Endothelial cell of umbilical vein (primary cell): ENCODE measurements around the gene RRP36. TPM values are rescaled to one million over a fixed set of nuclear protein-coding genes. Genes with fewer than 3 reads are reported as not detected.
A peak's percentile ranks its signal among the peaks of the same experiment; 100 is the strongest.

Source experiments
- BruUV-seq: library from RNA; stranded (reverse); fragments of 400-500 nt; replicated peaks from 2 replicates; lab custom pipeline; 2021; lab: Mats Ljungman, UMichigan
- CTCF ChIA-PET: fragments of 300-600, 350-600 bp; sonication (Branson Sonifier 250); formaldehyde crosslinking; loops from one replicate; lab custom pipeline; 2021; ENCODE audit warnings: antibody characterized with exemption, inconsistent platforms; lab: Charles Lee
- POLR2A ChIA-PET: fragments of 300-600, 350-600 bp; sonication (Branson Sonifier 250); formaldehyde crosslinking; loops from one replicate; lab custom pipeline; 2021; ENCODE audit warnings: antibody characterized with exemption, inconsistent platforms; lab: Charles Lee
- DNase-seq: peaks from one replicate; pipeline ENCODE4 v3.0.0-alpha.2; 2011; ENCODE audit warnings: low read depth, low spot score
- FAIRE-seq: peaks from 2 replicates; lab custom pipeline; 2011; peaks lifted over from hg19 to GRCh38; lab: Jason Lieb, UNC
- H2AFZ ChIP-seq: 2 replicates; pipeline ENCODE4 v1.6.0; 2012; ENCODE audit warnings: low read depth, low read length, control low read depth, inconsistent platforms
- H3K27ac ChIP-seq: 2 replicates; pipeline ENCODE4 v1.5.1; 2011; ENCODE audit warnings: low read depth, mild to moderate bottlenecking, control low read depth, low read length, moderate library complexity; ENCODE audit not compliant: insufficient read depth
- H3K27me3 ChIP-seq, 2 experiments: 2 replicates each; pipeline versions ENCODE4 v1.6.0 to v1.6.1; 2011; ENCODE audit warnings: low read length in 2 of 2, mixed read lengths in 1 of 2; ENCODE audit not compliant: control insufficient read depth in 2 of 2, insufficient read depth in 2 of 2
- H3K36me3 ChIP-seq, 2 experiments: 2 replicates in 1 of 2; 3 replicates in 1 of 2; pipeline ENCODE4 v1.5.1; 2011; ENCODE audit warnings: low read length in 2 of 2, mild to moderate bottlenecking in 1 of 2, moderate library complexity in 1 of 2; ENCODE audit not compliant: control insufficient read depth in 2 of 2, insufficient read depth in 2 of 2; ENCODE audit errors: extremely low read depth in 1 of 2
- H3K4me1 ChIP-seq: 3 replicates; pipeline ENCODE4 v1.5.1; 2011; ENCODE audit warnings: mild to moderate bottlenecking, low read length; ENCODE audit not compliant: control insufficient read depth, insufficient read depth; ENCODE audit errors: extremely low read depth
- H3K4me2 ChIP-seq: 2 replicates; pipeline ENCODE4 v1.6.1; 2011; ENCODE audit warnings: low read length, control low read depth, mixed read lengths; ENCODE audit not compliant: insufficient read depth
- H3K4me3 ChIP-seq, 3 experiments: fragments of 200-600 bp in 1 of 3; sonication (generic), shearing (Covaris generic) in 1 of 3; replicated peaks in 1 of 3; 2 replicates each; pipeline ENCODE4 v1.5.1; 2011 to 2016; ENCODE audit warnings: control low read depth in 3 of 3, low read length in 3 of 3, mild to moderate bottlenecking in 2 of 3, inconsistent platforms in 1 of 3, low read depth in 1 of 3, moderate library complexity in 1 of 3; ENCODE audit not compliant: insufficient read depth in 1 of 3
- H3K79me2 ChIP-seq: 2 replicates; pipeline ENCODE4 v1.6.0; 2012; ENCODE audit warnings: low read length, inconsistent platforms; ENCODE audit not compliant: control insufficient read depth, insufficient read depth
- H3K9ac ChIP-seq: replicated peaks from 2 replicates; pipeline ENCODE3; 2011; ENCODE audit warnings: low read length, control low read depth; ENCODE audit not compliant: insufficient read depth; ENCODE audit errors: extremely low read depth
- H3K9me1 ChIP-seq: replicated peaks from 3 replicates; pipeline ENCODE4 v1.6.0; 2011; ENCODE audit warnings: mild to moderate bottlenecking, low read length; ENCODE audit not compliant: control insufficient read depth, insufficient read depth; ENCODE audit errors: extremely low read depth
- H3K9me3 ChIP-seq: replicated peaks from 2 replicates; pipeline ENCODE4 v1.5.1; 2012; ENCODE audit warnings: low read length, inconsistent platforms; ENCODE audit not compliant: control insufficient read depth, insufficient read depth
- H4K20me1 ChIP-seq: replicated peaks from 2 replicates; pipeline ENCODE3; 2011; ENCODE audit warnings: mild to moderate bottlenecking, low read length; ENCODE audit not compliant: control insufficient read depth, insufficient read depth; ENCODE audit errors: extremely low read depth
- CTCF ChIP-seq, 2 donors: IDR thresholded peaks; 1 replicate in 1 of 2; 2 replicates in 1 of 2; pipeline ENCODE4 v1.5.1; 2011; ENCODE audit warnings: low read length in 2 of 2, mild to moderate bottlenecking in 2 of 2, moderate library complexity in 2 of 2, control low read depth in 1 of 2, inconsistent platforms in 1 of 2, low read depth in 1 of 2; ENCODE audit not compliant: insufficient read depth in 1 of 2; ENCODE audit errors: extremely low read depth in 1 of 2
- EZH2 ChIP-seq: IDR thresholded peaks from 2 replicates; pipeline ENCODE4 v1.6.1; 2012; ENCODE audit warnings: borderline replicate concordance, low read depth, mild to moderate bottlenecking, moderate library complexity, low read length, inconsistent platforms; ENCODE audit not compliant: severe bottlenecking
- FOS ChIP-seq: IDR thresholded peaks from 2 replicates; pipeline ENCODE4 v1.6.1; 2011; ENCODE audit warnings: mild to moderate bottlenecking, low read length, moderate library complexity, borderline replicate concordance; ENCODE audit not compliant: insufficient read depth
- GATA2 ChIP-seq: IDR thresholded peaks from 2 replicates; pipeline ENCODE4 v1.7.0; 2011; ENCODE audit warnings: low read depth, mild to moderate bottlenecking, moderate library complexity, mixed read lengths, low read length; ENCODE audit not compliant: insufficient read length, insufficient read depth
- JUN ChIP-seq: IDR thresholded peaks from 2 replicates; pipeline ENCODE4 v1.6.1; 2011; ENCODE audit warnings: borderline replicate concordance, low read depth; ENCODE audit not compliant: insufficient read length, insufficient read depth
- MAX ChIP-seq: IDR thresholded peaks from 2 replicates; pipeline ENCODE4 v1.6.1; 2011; ENCODE audit not compliant: insufficient read depth, insufficient read length
- MYC ChIP-seq: IDR thresholded peaks from one replicate; pipeline ENCODE4 v1.6.1; 2011; ENCODE audit warnings: mild to moderate bottlenecking, low read depth, low read length
- POLR2A ChIP-seq: IDR thresholded peaks from 2 replicates; pipeline ENCODE4 v1.6.1; 2012; ENCODE audit warnings: low read depth, mild to moderate bottlenecking, control low read depth, low read length
- POLR2AphosphoS5 ChIP-seq: IDR thresholded peaks from 2 replicates; pipeline ENCODE4 v1.6.1; 2012; ENCODE audit warnings: low read depth, mild to moderate bottlenecking, control low read depth, low read length, moderate library complexity; ENCODE audit not compliant: insufficient read depth
- dilution Hi-C: fragments of 300-500 bp; cut with MboI; formaldehyde crosslinking; loops from one replicate; pipeline ENCODE4 v1.15.0; 2019; ENCODE audit warnings: low sequenced_read_pairs; ENCODE audit not compliant: extremely low pct_ligation_motif_present
- intact Hi-C: fragments of 100-400 bp; cut with micrococcal nuclease; formaldehyde crosslinking; loops from one replicate; pipeline ENCODE4 v1.10.0; 2022
- polyA plus RNA-seq, 4 experiments: library from polyadenylated mRNA; depleted of rRNA in 3 of 4; stranded (reverse) in 3 of 4; unstranded in 1 of 4; fragments of >200 nt; gene quantifications; 2 replicates each; pipeline versions ENCODE4 v1.2.1 to v1.2.3, GENCODE V29; 2011 to 2012; ENCODE audit warnings: missing spikeins in 1 of 4
- total RNA-seq: library from RNA; stranded (reverse); gene quantifications from 2 replicates; pipeline ENCODE4 v1.2.3, GENCODE V29; 2021

RRP36 gene
- total and polyA plus RNA-seq, 2 donors (not counting 3 experiments of a cell fraction or from before 2014, with no cell fraction given), result 40.2 to 103 TPM

DNA sequence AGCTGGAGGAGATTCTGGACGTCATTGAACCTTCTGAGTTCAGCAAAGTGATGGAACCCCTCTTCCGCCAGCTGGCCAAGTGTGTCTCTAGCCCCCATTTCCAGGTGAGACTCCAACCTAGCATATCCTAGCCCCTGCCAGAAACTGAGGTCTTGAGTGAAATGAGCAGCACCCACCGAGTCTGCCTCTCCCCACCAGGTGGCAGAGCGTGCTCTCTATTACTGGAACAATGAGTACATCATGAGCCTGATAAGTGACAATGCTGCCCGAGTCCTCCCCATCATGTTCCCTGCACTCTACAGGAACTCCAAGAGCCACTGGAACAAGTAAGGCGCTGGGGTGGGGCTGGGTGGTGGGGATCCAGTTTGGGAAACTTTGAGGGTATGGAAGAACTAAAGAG is 12.3 kb upstream of the RRP36 start:
- no peaks in the 10 kb centered on the region for H3K9me1 ChIP-seq
- H3K36me3 ChIP-seq, result peaks cover 16 to 33% of the 10 kb centered on the region in 2 experiments
- BruUV-seq, result no TSS peak
- intact Hi-C loops, result loop anchor here (1.0 to 5.0 kb wide), 3 partner anchors 108 to 134 kb away; no protein-coding TSS in a partner anchor
- H3K9me3 ChIP-seq, result no peaks in the 10 kb centered on the region
- no peak for TF ChIP-seq FOS
- peak; percentile 49 to 60 for TF ChIP-seq CTCF (IDR thresholded peaks at IDR 0.05; ENCODE audit: extremely low read depth in 1 of 2, insufficient read depth in 1 of 2, low read depth in 1 of 2, low read length in 2 of 2)
- no peak overlapping the region for H3K4me2 ChIP-seq
- H3K79me2 ChIP-seq, result peaks cover 8% of the 10 kb centered on the region
- H3K27ac ChIP-seq, result no peak overlapping the region
- H2AFZ ChIP-seq, result no peak overlapping the region
- H3K27me3 ChIP-seq, result no peaks in the 10 kb centered on the region
- peaks cover 12% of the 10 kb centered on the region for H3K4me1 ChIP-seq
- DNase-seq (peak; percentile 49), FAIRE-seq (peak; percentile 56)
- H3K4me3 ChIP-seq, result no peak overlapping the region
- POLR2A ChIA-PET, result no interaction called here
- no peak overlapping the region for H3K9ac ChIP-seq
- CTCF ChIA-PET, result interaction anchor here (0.8 to 8.7 kb wide), 3 partner anchors 13 to 135 kb away, joined by 3 to 55 read pairs (median 3); no protein-coding TSS in a partner anchor
- no peaks in the 10 kb centered on the region for H4K20me1 ChIP-seq
- dilution Hi-C loops, result no loop called here

- H3K27ac ChIP-seq, result no peak overlapping the region
- POLR2A ChIA-PET, result no interaction called here
- FAIRE-seq (no peak), DNase-seq (no peak)
- no peaks in the 10 kb centered on the region for H3K9me1 ChIP-seq
- CTCF ChIA-PET, result interaction anchor here (1.1 to 8.7 kb wide), 5 partner anchors 27 to 133 kb away, joined by 3 to 55 read pairs (median 5); partner anchors contain the start of gene PPP2R5D
- H3K27me3 ChIP-seq, result no peaks in the 10 kb centered on the region
- H4K20me1 ChIP-seq, result no peaks in the 10 kb centered on the region
- intact Hi-C loops, result loop anchor here (5.0 kb wide), 1 partner anchor 49 kb away; the partner anchor contains the start of gene GNMT
- TSS peak; percentile 13 for BruUV-seq
- H3K79me2 ChIP-seq, result peaks cover 25% of the 10 kb centered on the region
- no peak for TF ChIP-seq FOS
- TF ChIP-seq JUN, result no peak
- no peak for TF ChIP-seq EZH2
- TF ChIP-seq MAX, result no peak
- TF ChIP-seq GATA2, result no peak
- TF ChIP-seq POLR2A, result no peak
- no peak for TF ChIP-seq CTCF (IDR thresholded peaks at IDR 0.05; ENCODE audit: extremely low read depth in 1 of 2, insufficient read depth in 1 of 2, low read depth in 1 of 2, low read length in 2 of 2)
- TF ChIP-seq POLR2AphosphoS5, result no peak
- TF ChIP-seq MYC, result no peak
- H2AFZ ChIP-seq, result no peak overlapping the region
- peaks cover 16 to 33% of the 10 kb centered on the region in 2 experiments for H3K36me3 ChIP-seq
- dilution Hi-C loops, result no loop called here
- no peak overlapping the region for H3K9ac ChIP-seq
- no peaks in the 10 kb centered on the region for H3K9me3 ChIP-seq
- peaks cover 17% of the 10 kb centered on the region for H3K4me1 ChIP-seq
- no peak overlapping the region for H3K4me3 ChIP-seq
- no peak overlapping the region for H3K4me2 ChIP-seq
These were observed 10.2 kb upstream of the RRP36 start for GRCh38 chr6:43011207-43011606.
